K562 (cell line): Measurements from ENCODE around the gene ZNF516. TPM values are rescaled to one million over a fixed set of nuclear protein-coding genes. Genes with fewer than 3 reads are reported as not detected.

Experiments used
- ATAC-seq: fragments of 200-7000 bp; cut with Tn5 transposase; 3 replicates; pipeline ENCODE4 v1.9.1; 2020; ENCODE audit warnings: moderate library complexity
- BruUV-seq: library from RNA; stranded (reverse); fragments of 400-500 nt; replicated peaks from 2 replicates; lab custom pipeline; 2021; lab: Mats Ljungman, UMichigan
- CTCF ChIA-PET: fragments of 300-600 bp; formaldehyde crosslinking; extraction: SDS; loops from one replicate; lab custom pipeline; 2021; ENCODE audit warnings: low intra/inter-chr PET ratio; lab: Yijun Ruan, JAX
- POLR2A ChIA-PET: fragments of 300-600, 350-650 bp; sonication (Branson Sonifier 250); formaldehyde crosslinking; extraction: SDS; loops from one replicate; lab custom pipeline; 2021; ENCODE audit warnings: antibody characterized with exemption, inconsistent platforms; lab: Yijun Ruan, JAX
- DNase-seq, 4 experiments: peaks; one replicate each; pipeline versions ENCODE4 v3.0.0 to v3.0.0-alpha.2; 2011 to 2018; ENCODE audit warnings: low spot score in 3 of 4, mixed read lengths in 3 of 4; ENCODE audit errors: extremely low read depth in 1 of 4
- FAIRE-seq: peaks from 2 replicates; lab custom pipeline; 2011; peaks lifted over from hg19 to GRCh38; lab: Jason Lieb, UNC
- H2AFZ ChIP-seq: 2 replicates; pipeline ENCODE4 v1.6.0; 2011; ENCODE audit warnings: low read depth, low read length, control low read depth, inconsistent platforms
- H3K27ac ChIP-seq: fragments of 200-600 bp; 3 replicates; pipeline ENCODE4 v1.8.0; 2011; ENCODE audit warnings: low read depth, mild to moderate bottlenecking, control low read depth, inconsistent platforms, low read length, moderate library complexity, mixed read lengths; ENCODE audit errors: extremely low read depth
- H3K27me3 ChIP-seq, 2 experiments: fragments of 300-600 bp in 1 of 2; 2 replicates in 1 of 2; 3 replicates in 1 of 2; pipeline versions ENCODE4 v1.6.0 to v1.8.0; 2011; ENCODE audit warnings: inconsistent platforms in 2 of 2, low read length in 2 of 2, mild to moderate bottlenecking in 1 of 2, mixed read lengths in 1 of 2, moderate library complexity in 1 of 2; ENCODE audit not compliant: control insufficient read depth in 2 of 2, insufficient read depth in 2 of 2
- H3K36me3 ChIP-seq: fragments of 300-600 bp; 3 replicates; pipeline ENCODE4 v1.8.0; 2011; ENCODE audit warnings: mild to moderate bottlenecking, low read length, inconsistent platforms; ENCODE audit not compliant: control insufficient read depth, insufficient read depth
- H3K4me1 ChIP-seq, 2 experiments: fragments of 200-600 bp in 1 of 2; replicated peaks in 1 of 2; 2 replicates in 1 of 2; 3 replicates in 1 of 2; pipeline versions ENCODE4 v1.5.1 to v1.8.0; 2011; ENCODE audit warnings: inconsistent platforms in 2 of 2, low read length in 2 of 2, mild to moderate bottlenecking in 1 of 2, mixed read lengths in 1 of 2, moderate library complexity in 1 of 2; ENCODE audit not compliant: control insufficient read depth in 2 of 2, insufficient read depth in 2 of 2
- H3K4me2 ChIP-seq: 2 replicates; pipeline ENCODE4 v1.6.1; 2011; ENCODE audit warnings: low read length, control low read depth, inconsistent platforms, mixed read lengths; ENCODE audit not compliant: insufficient read depth
- H3K4me3 ChIP-seq: fragments of 200-600 bp; sonication (generic), shearing (Covaris generic); 2 replicates; pipeline ENCODE4 v1.5.1; 2016; ENCODE audit warnings: control low read depth, inconsistent platforms
- H3K79me2 ChIP-seq: fragments of 200-600 bp; 3 replicates; pipeline ENCODE4 v1.8.0; 2011; ENCODE audit warnings: low read length, inconsistent platforms; ENCODE audit not compliant: control insufficient read depth, insufficient read depth
- H3K9ac ChIP-seq, 2 experiments: 2 replicates each; pipeline versions ENCODE4 v1.6.0 to v1.6.1; 2011; ENCODE audit warnings: low read depth in 2 of 2, low read length in 2 of 2, control low read depth in 1 of 2, inconsistent platforms in 1 of 2, mild to moderate bottlenecking in 1 of 2, mixed read lengths in 1 of 2; ENCODE audit not compliant: insufficient read depth in 1 of 2
- H3K9me1 ChIP-seq: one replicate; pipeline ENCODE4 v1.6.0; 2011; ENCODE audit warnings: inconsistent platforms, mild to moderate bottlenecking, low read length, moderate library complexity; ENCODE audit not compliant: control insufficient read depth, insufficient read depth
- H3K9me3 ChIP-seq: replicated peaks from 2 replicates; pipeline ENCODE4 v1.5.1; 2011; ENCODE audit warnings: low read depth, low read length, inconsistent platforms; ENCODE audit not compliant: control insufficient read depth, insufficient read depth
- H4K20me1 ChIP-seq: replicated peaks from 2 replicates; pipeline ENCODE4 v1.6.1; 2011; ENCODE audit warnings: low read length, inconsistent platforms, mixed read lengths; ENCODE audit not compliant: control insufficient read depth, insufficient read depth
- CBX2 ChIP-seq: fragments of 200-600 bp; sonication (generic); IDR thresholded peaks from one replicate; pipeline ENCODE4 v1.6.1; 2012; ENCODE audit warnings: mild to moderate bottlenecking, low read length, inconsistent platforms; ENCODE audit not compliant: insufficient read depth, poor library complexity, severe bottlenecking
- COPS2 ChIP-seq: fragments of 450-650 bp; conservative IDR thresholded peaks from 2 replicates; pipeline ENCODE4 v1.6.1; 2016; ENCODE audit warnings: mild to moderate bottlenecking, moderate library complexity
- HMGN3 ChIP-seq: IDR thresholded peaks from 2 replicates; pipeline ENCODE4 v1.6.1; 2011; ENCODE audit warnings: borderline replicate concordance, low read depth, mild to moderate bottlenecking, mixed read lengths, low read length; ENCODE audit not compliant: insufficient read length; ENCODE audit errors: extremely low read depth
- HNRNPUL1 ChIP-seq: fragments of 200-400 bp; formaldehyde crosslinking; IDR thresholded peaks from 2 replicates; pipeline ENCODE4 v1.6.1; 2017; ENCODE audit warnings: low read length
- MAFG ChIP-seq: fragments of 450-650 bp; conservative IDR thresholded peaks from 2 replicates; pipeline ENCODE4 v1.6.1; 2016; ENCODE audit warnings: missing genetic modification characterization, missing compliant biosample characterization
- MTA1 ChIP-seq: fragments of 450-650 bp; IDR thresholded peaks from 2 replicates; pipeline ENCODE4 v1.6.1; 2017; ENCODE audit warnings: borderline replicate concordance
- RFX5 ChIP-seq: IDR thresholded peaks from 2 replicates; pipeline ENCODE4 v1.6.1; 2011; ENCODE audit warnings: low read depth, mild to moderate bottlenecking, improper control_type of control experiment, low read length
- SMARCA5 ChIP-seq: fragments of 450-650 bp; IDR thresholded peaks from 2 replicates; pipeline ENCODE4 v1.6.1; 2016
- TCFL5 ChIP-seq: fragments of 250-450 bp; sonication (Bioruptor Pico); conservative IDR thresholded peaks from 2 replicates; pipeline ENCODE4 v1.6.1; 2021; ENCODE audit warnings: mild to moderate bottlenecking, moderate library complexity, matching md5 sums
- ZNF354B ChIP-seq: fragments of 250-450 bp; sonication (Bioruptor Pico); IDR thresholded peaks from 2 replicates; pipeline ENCODE4 v1.4.0; 2020
- WGBS: fragments of 100-300 bp; shearing (Covaris generic); methylation state at CpG from one replicate; pipeline ENCODE4 v1.1.6; 2016; ENCODE audit warnings: low coverage, mixed read lengths; ENCODE audit not compliant: insufficient coverage; ENCODE audit errors: missing lambda C conversion rate; 5-methylcytosine and 5-hydroxymethylcytosine counted together
- in situ Hi-C: fragments of 300-500 bp; cut with MboI; formaldehyde crosslinking; loops from 4 replicates; pipeline ENCODE4 v1.15.0; 2018; ENCODE audit warnings: inconsistent platforms, mixed read lengths
- intact Hi-C: fragments of 100-400 bp; cut with micrococcal nuclease; formaldehyde crosslinking; loops from 2 replicates; pipeline ENCODE4 v1.14.2; 2022
- polyA plus RNA-seq, 8 experiments: library from polyadenylated mRNA; depleted of rRNA in 4 of 8; stranded (reverse) in 5 of 8; unstranded in 3 of 8; fragments of >200 nt; fragmentation: Nextera tagmentation in 2 of 8; fragmentation: Illumina TruSeq in 1 of 8; extraction: Ambion mirVana in 2 of 8; extraction: Trizol in 1 of 8; gene quantifications; 2 replicates each; pipeline versions ENCODE4 v1.2.1 to v1.2.3, GENCODE V29; 2011 to 2014; ENCODE audit warnings: inconsistent platforms in 1 of 8, missing spikeins in 1 of 8
- total RNA-seq, 7 experiments: library from RNA; depleted of rRNA in 6 of 7; stranded (reverse); fragments of >200 nt in 6 of 7; fragmentation: Illumina TruSeq in 2 of 7; extraction: Trizol in 2 of 7; gene quantifications; 2 replicates each; pipeline versions ENCODE4 v1.2.1 to v1.2.3, GENCODE V29; 2011 to 2021; ENCODE audit warnings: low replicate concordance in 1 of 7
- TF ChIP-seq, protein P1 (sequence below), 2 experiments: IDR thresholded peaks; 2 replicates each; pipeline ENCODE4 v1.6.1; 2012; ENCODE audit warnings: improper control_type of control experiment in 2 of 2, low read depth in 2 of 2, low read length in 2 of 2, borderline replicate concordance in 1 of 2
- TF ChIP-seq, protein P2 (sequence below): fragments of 450-650 bp; formaldehyde crosslinking; IDR thresholded peaks from 2 replicates; pipeline ENCODE4 v1.4.0; 2022; ENCODE audit warnings: mild to moderate bottlenecking, moderate library complexity
- TF ChIP-seq, protein P3 (sequence below): sonication (generic); formaldehyde crosslinking; IDR thresholded peaks from 2 replicates; pipeline ENCODE4 v1.8.0; 2023; ENCODE audit warnings: mild to moderate bottlenecking, missing genetic modification reagents

The ZNF516 gene
- total and polyA plus RNA-seq, 9 of the 15 experiments (the other 6 are each of a cell fraction or from before 2014, with no cell fraction given) = 0.04 to 0.20 (median 0.08) TPM; not detected in 3

DNA sequence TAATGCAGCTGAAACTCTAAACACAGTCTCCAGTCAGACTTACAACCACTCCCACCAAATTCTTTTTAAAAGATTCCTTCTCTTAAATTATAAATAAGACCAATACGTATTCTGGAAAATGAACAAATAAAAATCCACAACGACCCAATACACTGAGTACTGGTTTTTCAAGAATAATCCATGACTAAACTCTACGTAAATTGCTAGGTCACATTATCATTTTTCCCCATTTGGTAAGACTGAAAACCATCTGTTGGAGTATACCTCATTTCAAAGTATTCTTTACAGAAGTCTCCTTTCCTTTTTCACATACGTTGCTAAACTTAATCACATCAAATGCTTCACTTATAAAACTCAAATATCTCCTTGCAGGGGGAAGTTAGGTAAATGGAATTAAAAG is 6.0 kb downstream of the ZNF516 start (continued):
- TF ChIP-seq SMARCA5 = no peak
- TF ChIP-seq, protein P1, sequence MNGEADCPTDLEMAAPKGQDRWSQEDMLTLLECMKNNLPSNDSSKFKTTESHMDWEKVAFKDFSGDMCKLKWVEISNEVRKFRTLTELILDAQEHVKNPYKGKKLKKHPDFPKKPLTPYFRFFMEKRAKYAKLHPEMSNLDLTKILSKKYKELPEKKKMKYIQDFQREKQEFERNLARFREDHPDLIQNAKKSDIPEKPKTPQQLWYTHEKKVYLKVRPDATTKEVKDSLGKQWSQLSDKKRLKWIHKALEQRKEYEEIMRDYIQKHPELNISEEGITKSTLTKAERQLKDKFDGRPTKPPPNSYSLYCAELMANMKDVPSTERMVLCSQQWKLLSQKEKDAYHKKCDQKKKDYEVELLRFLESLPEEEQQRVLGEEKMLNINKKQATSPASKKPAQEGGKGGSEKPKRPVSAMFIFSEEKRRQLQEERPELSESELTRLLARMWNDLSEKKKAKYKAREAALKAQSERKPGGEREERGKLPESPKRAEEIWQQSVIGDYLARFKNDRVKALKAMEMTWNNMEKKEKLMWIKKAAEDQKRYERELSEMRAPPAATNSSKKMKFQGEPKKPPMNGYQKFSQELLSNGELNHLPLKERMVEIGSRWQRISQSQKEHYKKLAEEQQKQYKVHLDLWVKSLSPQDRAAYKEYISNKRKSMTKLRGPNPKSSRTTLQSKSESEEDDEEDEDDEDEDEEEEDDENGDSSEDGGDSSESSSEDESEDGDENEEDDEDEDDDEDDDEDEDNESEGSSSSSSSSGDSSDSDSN (IDR thresholded peaks at IDR 0.05; ENCODE audit: borderline replicate concordance in 1 of 2, low read depth in 2 of 2, low read length in 2 of 2) = no peak
- no peak for TF ChIP-seq CBX2
- TF ChIP-seq MAFG (tag) = no peak
- no peak for TF ChIP-seq HNRNPUL1
- no peak for TF ChIP-seq HMGN3
- TF ChIP-seq TCFL5 = no peak
- TF ChIP-seq RFX5 = no peak
- no peak for TF ChIP-seq MTA1
- TF ChIP-seq, all 486 proteins: peak for 0

DNA sequence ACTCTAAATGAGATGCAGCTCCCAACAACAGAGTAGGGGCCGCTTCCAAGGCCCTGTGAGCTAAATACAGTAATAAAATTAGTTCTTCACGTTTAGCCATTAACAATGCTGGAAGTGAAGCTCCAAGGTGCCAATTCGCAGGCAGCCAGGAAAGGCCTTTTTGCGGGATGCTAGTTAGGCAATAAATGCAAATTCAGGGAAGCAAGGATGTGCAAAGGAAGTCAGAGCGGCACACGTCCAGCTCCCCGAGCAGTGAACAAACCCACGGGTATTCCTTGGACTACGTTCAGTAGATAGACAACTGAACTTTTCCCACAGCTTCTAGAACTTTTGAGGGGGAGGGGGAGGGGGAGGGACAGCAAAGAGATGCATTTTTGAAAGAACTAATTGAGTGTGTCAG is 6.9 kb downstream of the ZNF516 start:
- no peak overlapping the region for H3K4me3 ChIP-seq
- 5% methylated on average over 9 of the region's 9 CpGs for WGBS
- CTCF ChIA-PET = no interaction called here
- no peak overlapping the region for H2AFZ ChIP-seq
- TF ChIP-seq COPS2 (no peak), ZNF354B (no peak)
- TF ChIP-seq, protein P2, sequence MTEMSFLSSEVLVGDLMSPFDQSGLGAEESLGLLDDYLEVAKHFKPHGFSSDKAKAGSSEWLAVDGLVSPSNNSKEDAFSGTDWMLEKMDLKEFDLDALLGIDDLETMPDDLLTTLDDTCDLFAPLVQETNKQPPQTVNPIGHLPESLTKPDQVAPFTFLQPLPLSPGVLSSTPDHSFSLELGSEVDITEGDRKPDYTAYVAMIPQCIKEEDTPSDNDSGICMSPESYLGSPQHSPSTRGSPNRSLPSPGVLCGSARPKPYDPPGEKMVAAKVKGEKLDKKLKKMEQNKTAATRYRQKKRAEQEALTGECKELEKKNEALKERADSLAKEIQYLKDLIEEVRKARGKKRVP (CRISPR knock-in tag) = no peak
- TF ChIP-seq, protein P3, sequence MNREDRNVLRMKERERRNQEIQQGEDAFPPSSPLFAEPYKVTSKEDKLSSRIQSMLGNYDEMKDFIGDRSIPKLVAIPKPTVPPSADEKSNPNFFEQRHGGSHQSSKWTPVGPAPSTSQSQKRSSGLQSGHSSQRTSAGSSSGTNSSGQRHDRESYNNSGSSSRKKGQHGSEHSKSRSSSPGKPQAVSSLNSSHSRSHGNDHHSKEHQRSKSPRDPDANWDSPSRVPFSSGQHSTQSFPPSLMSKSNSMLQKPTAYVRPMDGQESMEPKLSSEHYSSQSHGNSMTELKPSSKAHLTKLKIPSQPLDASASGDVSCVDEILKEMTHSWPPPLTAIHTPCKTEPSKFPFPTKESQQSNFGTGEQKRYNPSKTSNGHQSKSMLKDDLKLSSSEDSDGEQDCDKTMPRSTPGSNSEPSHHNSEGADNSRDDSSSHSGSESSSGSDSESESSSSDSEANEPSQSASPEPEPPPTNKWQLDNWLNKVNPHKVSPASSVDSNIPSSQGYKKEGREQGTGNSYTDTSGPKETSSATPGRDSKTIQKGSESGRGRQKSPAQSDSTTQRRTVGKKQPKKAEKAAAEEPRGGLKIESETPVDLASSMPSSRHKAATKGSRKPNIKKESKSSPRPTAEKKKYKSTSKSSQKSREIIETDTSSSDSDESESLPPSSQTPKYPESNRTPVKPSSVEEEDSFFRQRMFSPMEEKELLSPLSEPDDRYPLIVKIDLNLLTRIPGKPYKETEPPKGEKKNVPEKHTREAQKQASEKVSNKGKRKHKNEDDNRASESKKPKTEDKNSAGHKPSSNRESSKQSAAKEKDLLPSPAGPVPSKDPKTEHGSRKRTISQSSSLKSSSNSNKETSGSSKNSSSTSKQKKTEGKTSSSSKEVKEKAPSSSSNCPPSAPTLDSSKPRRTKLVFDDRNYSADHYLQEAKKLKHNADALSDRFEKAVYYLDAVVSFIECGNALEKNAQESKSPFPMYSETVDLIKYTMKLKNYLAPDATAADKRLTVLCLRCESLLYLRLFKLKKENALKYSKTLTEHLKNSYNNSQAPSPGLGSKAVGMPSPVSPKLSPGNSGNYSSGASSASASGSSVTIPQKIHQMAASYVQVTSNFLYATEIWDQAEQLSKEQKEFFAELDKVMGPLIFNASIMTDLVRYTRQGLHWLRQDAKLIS (CRISPR knock-in tag) = no peak
- TF ChIP-seq, all 486 proteins: peak for 0
- POLR2A ChIA-PET = no interaction called here
- Histone ChIP-seq H3K36me3 (no peaks in the 10 kb centered on the region), H3K4me1 (peaks cover 0 to 18% of the 10 kb centered on the region in 2 experiments; a peak in 2 of 5 replicates), H3K4me2 (no peak overlapping the region), H3K9me1 (no peaks in the 10 kb centered on the region), H3K9me3 (no peaks in the 10 kb centered on the region), H4K20me1 (no peaks in the 10 kb centered on the region), H3K27ac (no peak overlapping the region), H3K27me3 (peaks cover 9 to 15% of the 10 kb centered on the region in 2 experiments; a peak in 4 of 5 replicates), H3K79me2 (no peaks in the 10 kb centered on the region), H3K9ac (no peak overlapping the region)
- ATAC-seq = no peak
- in situ Hi-C loops (no loop called here), intact Hi-C loops (no loop called here)
- BruUV-seq = no TSS peak
- FAIRE-seq = no peak
- no peak for DNase-seq
